NCI-H146 treated with DMSO at 0.1 percent for 48 hours (cell line): ENCODE measurements around the gene SPDYE9.
"Not testable (repeated sequence)": the region's sequence is repeated elsewhere in the genome, so short reads cannot be mapped to it uniquely, and the experiment has no call there.

Experiments
- DNase-seq: peaks from one replicate; lab custom pipeline; 2025; ENCODE audit not compliant: unreplicated experiment; lab: John Stamatoyannopoulos, UW

Gene SPDYE9, protein sequence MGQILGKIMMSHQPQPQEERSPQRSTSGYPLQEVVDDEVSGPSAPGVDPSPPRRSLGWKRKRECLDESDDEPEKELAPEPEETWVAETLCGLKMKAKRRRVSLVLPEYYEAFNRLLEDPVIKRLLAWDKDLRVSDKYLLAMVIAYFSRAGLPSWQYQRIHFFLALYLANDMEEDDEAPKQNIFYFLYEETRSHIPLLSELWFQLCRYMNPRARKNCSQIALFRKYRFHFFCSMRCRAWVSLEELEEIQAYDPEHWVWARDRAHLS

DNA sequence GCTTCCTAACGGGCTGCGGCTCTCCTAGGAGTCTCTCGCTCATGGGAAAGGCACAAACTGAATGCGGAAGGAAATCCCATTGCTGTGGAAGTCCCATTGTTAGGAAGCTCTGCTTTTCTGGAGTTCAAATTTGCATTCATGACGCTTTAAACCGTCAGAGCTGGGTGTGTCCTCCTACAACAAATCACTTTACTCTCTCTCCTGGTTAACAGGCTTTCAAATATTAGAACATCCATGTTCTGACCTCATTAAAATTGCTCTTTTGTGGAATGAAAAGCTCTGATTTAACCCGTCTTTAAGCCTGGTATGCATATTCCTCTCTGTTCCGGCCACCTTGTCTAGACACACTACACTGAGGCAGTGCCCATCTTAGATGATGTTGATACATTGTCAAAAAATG, at the start of gene SPDYE9:
Gene SPDYE9, minus strand, starts transcription at position 101 of the 400 bp plus-strand sequence. CDS start 1,800 bp downstream, outside the sequence.
- DNase-seq: not testable (repeated sequence)

DNA sequence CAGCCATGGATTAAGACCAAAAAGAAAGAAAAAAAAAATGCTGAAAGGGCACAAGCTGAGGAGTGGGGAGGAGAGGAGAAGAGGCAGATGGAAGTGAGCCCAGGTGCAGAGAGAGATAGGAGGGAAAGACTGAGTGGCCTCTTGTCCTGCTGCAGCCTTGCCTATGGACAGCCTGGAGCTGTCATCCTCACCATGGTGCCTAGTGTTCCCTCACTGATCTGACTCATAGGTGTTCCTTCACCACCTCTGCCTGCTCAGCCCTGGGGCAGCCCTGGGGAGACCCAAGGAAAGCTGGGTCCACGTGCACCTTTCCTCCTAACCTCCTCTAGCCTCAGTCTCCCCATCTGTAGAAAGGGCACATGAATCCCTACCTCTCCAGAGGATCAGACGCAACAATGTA, 49.0 kb upstream of the SPDYE9 start:
- not testable (repeated sequence) for DNase-seq

DNA sequence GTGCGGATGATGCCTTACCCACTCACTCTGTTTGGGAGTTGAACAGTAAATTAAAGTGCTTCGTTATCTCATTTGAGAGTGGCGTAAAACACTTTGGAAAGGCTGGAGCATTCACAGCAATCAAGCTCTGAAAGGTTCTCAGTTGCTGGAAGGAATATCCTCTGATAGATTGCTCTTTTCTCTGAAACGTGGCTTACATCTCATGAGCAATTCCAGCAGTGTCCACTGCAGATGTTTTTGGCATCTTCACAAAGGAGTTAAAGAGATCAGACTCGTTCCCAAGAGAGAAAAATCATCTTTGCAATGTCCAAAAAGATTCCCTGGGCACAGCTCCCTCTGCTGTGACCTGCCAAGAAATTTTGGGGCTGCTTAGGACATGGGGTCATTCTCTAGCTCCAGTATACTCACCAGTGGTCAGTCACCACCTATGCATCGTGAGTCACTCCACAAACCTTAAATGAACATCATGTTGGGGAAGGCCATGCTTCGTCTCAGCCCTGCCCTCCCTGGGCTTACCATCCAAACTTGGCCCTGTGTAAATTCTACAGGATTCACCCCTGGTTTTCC, 46.9 kb upstream of the SPDYE9 start:
- DNase-seq: not testable (repeated sequence)

DNA sequence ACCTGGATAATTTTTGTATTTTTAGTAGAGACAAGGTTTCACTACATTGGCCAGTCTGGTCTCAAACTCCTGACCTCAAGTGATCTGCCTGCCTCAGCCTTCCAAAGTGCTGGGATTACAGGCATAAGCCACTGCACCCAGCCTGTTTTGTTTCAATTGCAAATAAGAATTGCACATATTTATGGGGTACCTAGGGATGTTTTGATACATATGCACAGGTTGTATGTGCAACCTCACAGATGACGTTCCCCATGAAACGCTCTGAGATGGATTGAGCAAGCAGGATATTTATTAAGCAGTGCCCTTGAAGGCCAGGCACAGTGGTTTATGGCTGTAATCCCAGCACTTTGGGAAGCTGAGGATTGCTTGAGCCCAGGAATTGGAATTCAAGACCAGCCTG, 44.8 kb upstream of the SPDYE9 start:
- not testable (repeated sequence) for DNase-seq

DNA sequence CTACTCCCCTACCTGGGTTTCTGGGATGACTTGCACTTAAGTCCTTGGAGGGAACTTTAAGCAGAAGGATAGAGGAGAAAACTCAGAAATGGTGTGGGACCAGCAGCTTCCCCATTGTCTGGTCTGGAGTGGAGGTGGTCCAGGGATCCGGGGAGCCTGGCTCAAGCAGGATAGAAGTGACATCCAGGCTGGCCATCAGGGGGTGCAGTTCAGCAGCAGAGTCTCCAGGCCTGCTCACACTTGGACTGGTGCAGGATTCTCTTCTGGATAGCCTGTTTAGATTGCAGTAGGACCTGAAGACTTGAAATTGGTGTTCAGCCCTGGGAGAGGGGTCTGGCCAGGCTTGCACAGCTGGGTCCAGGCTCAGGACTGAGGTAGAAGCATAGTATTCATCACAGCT, 38.3 kb upstream of the SPDYE9 start:
- DNase-seq: not testable (repeated sequence)

DNA sequence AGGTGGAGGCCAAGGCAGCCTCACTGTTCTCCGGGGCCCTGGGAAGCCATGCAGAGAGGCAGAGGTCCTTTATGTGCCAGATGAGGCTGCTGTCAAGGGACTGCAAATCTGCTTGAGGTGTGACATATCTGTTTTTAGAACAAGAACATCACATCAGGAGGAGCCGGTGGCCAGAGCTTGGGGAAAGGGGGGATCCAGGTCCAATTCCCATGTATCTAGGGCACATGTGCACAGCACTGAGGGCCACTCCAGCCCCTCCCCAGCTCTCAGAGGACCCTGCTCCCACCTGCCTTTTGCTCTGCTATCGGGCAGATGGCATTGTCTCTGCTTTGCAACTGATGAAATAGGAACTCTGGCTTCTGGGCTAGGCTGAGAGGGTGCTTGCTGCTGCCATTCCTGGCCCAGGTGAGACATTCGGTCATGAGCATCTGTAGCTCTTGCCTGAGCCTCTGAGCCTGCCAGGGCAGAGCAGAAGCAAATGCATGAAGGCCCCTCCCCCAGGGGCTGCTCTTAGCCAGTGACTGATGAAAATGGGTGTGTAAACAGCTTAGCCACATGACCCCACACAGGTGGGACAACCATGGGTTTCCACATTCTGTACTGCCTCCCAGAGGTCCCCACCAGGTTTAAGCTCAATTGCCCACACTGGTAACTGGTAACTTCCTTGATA, 37.1 kb upstream of the SPDYE9 start:
- not testable (repeated sequence) for DNase-seq

DNA sequence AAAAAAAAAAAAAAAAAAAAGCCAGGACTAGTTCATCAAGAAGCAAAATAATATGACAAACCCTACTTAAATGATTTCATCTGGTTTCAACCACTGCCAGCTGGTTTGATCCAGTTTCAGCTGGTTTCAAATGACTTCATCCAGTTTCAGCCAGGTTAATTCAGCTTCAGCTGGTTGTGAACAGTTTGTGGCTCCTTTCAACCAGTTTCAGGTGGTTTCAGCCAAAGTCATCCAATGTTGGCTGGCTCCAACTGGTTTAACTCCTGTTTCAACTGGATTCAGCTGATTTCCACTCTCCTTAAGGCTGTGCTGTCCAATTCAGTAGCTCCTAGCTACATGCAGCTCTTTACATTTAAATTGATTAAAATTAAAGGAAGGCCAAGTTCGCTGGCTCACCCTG, 32.3 kb upstream of the SPDYE9 start:
- DNase-seq: not testable (repeated sequence)

DNA sequence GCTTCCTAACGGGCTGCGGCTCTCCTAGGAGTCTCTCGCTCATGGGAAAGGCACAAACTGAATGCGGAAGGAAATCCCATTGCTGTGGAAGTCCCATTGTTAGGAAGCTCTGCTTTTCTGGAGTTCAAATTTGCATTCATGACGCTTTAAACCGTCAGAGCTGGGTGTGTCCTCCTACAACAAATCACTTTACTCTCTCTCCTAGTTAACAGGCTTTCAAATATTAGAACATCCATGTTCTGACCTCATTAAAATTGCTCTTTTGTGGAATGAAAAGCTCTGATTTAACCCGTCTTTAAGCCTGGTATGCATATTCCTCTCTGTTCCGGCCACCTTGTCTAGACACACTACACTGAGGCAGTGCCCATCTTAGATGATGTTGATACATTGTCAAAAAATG, 28.0 kb downstream of the SPDYE9 start, which contains the start of gene SPDYE11:
Gene SPDYE11, minus strand, starts transcription at position 101 of the 400 bp plus-strand sequence. CDS start 1,800 bp downstream, outside the sequence.
- not testable (repeated sequence) for DNase-seq

DNA sequence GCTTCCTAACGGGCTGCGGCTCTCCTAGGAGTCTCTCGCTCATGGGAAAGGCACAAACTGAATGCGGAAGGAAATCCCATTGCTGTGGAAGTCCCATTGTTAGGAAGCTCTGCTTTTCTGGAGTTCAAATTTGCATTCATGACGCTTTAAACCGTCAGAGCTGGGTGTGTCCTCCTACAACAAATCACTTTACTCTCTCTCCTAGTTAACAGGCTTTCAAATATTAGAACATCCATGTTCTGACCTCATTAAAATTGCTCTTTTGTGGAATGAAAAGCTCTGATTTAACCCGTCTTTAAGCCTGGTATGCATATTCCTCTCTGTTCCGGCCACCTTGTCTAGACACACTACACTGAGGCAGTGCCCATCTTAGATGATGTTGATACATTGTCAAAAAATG, 56.2 kb downstream of the SPDYE9 start, which contains the start of gene SPDYE8:
Gene SPDYE8, minus strand, starts transcription at position 101 of the 400 bp plus-strand sequence. CDS start 1,800 bp downstream, outside the sequence.
- DNase-seq: not testable (repeated sequence)
